Measurements from ENCODE around the gene ZNF440. TPM values are rescaled to one million over a fixed set of nuclear protein-coding genes. Genes with fewer than 3 reads are reported as not detected.
"Not testable (repeated sequence)": the region's sequence is repeated elsewhere in the genome, so short reads cannot be mapped to it uniquely, and the experiment has no call there.

The ZNF440 gene
- polyA plus RNA-seq, 1 of the 3 experiments (the other 2 are of a cell fraction), result 2.0 TPM

GRCh38 chr19:11821474-11822109 is 7.5 kb downstream of the ZNF440 start (continued):
- no peak for TF ChIP-seq ZBTB33 (IDR thresholded peaks at IDR 0.05; ENCODE audit: borderline replicate concordance, low read depth)
- TF ChIP-seq, protein P1, sequence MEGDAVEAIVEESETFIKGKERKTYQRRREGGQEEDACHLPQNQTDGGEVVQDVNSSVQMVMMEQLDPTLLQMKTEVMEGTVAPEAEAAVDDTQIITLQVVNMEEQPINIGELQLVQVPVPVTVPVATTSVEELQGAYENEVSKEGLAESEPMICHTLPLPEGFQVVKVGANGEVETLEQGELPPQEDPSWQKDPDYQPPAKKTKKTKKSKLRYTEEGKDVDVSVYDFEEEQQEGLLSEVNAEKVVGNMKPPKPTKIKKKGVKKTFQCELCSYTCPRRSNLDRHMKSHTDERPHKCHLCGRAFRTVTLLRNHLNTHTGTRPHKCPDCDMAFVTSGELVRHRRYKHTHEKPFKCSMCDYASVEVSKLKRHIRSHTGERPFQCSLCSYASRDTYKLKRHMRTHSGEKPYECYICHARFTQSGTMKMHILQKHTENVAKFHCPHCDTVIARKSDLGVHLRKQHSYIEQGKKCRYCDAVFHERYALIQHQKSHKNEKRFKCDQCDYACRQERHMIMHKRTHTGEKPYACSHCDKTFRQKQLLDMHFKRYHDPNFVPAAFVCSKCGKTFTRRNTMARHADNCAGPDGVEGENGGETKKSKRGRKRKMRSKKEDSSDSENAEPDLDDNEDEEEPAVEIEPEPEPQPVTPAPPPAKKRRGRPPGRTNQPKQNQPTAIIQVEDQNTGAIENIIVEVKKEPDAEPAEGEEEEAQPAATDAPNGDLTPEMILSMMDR (IDR thresholded peaks at IDR 0.05), result no peak
- no peak for TF ChIP-seq MXI1 (IDR thresholded peaks at IDR 0.05; ENCODE audit: low read depth, low read length)
- no peak for TF ChIP-seq YY1 (IDR thresholded peaks at IDR 0.05; ENCODE audit: low read depth)
- no peak for TF ChIP-seq NFIC (IDR thresholded peaks at IDR 0.05; ENCODE audit: borderline replicate concordance)

GRCh38 chr19:11828957-11829876 is 15.1 kb downstream of the ZNF440 start:
- H3K9me3 ChIP-seq, result peaks cover 24% of the 10 kb centered on the region
- CTCF ChIA-PET; H3K4me1 ChIP-seq (ENCODE audit: control insufficient read depth in 1 of 2, insufficient read depth in 2 of 2, low read depth in 1 of 2, low read length in 1 of 2); POLR2A ChIA-PET; H2AFZ ChIP-seq (ENCODE audit: low read depth); H4K20me1 ChIP-seq (ENCODE audit: insufficient read depth); DNase-seq; H3F3A ChIP-seq (replicated peaks; ENCODE audit: insufficient read depth); H3K27ac ChIP-seq (ENCODE audit: low read depth in 2 of 2, low read length in 1 of 2); H3K9ac ChIP-seq; H3K79me2 ChIP-seq (ENCODE audit: insufficient read depth); H3K27me3 ChIP-seq (ENCODE audit: insufficient read depth); H3K4me2 ChIP-seq; H3K4me3 ChIP-seq (ENCODE audit: low read depth in 2 of 2, low read length in 1 of 2); H3K9me2 ChIP-seq: not testable (repeated sequence)
- 78% methylated on average over 7 of the region's 7 CpGs for WGBS (ENCODE audit: low lambda C conversion rate)
- H3K36me3 ChIP-seq (replicated peaks in 1 of 2; ENCODE audit: control insufficient read depth in 1 of 2, insufficient read depth in 2 of 2, low read length in 1 of 2), result peaks cover 25 to 72% of the 10 kb centered on the region in 2 experiments

GRCh38 chr19:11832253-11832912 is 18.3 kb downstream of the ZNF440 start:
- Histone ChIP-seq H3K4me1 (ENCODE audit: control insufficient read depth in 1 of 2, insufficient read depth in 2 of 2, low read depth in 1 of 2, low read length in 1 of 2) (no peaks in the 10 kb centered on the region), H3K9me3 (peaks cover 24% of the 10 kb centered on the region), H3K27ac (ENCODE audit: low read depth in 2 of 2, low read length in 1 of 2) (no peak overlapping the region), H3K79me2 (ENCODE audit: insufficient read depth) (peaks cover 5% of the 10 kb centered on the region; the same call in 1 of the 2 replicates), H3K27me3 (ENCODE audit: insufficient read depth) (no peaks in the 10 kb centered on the region), H3F3A (replicated peaks; ENCODE audit: insufficient read depth) (no peaks in the 10 kb centered on the region), H3K4me3 (ENCODE audit: low read depth in 2 of 2, low read length in 1 of 2) (no peak overlapping the region; a peak in 1 of 4 replicates), H3K9me2 (no peaks in the 10 kb centered on the region), H4K20me1 (ENCODE audit: insufficient read depth) (no peaks in the 10 kb centered on the region), H3K4me2 (no peak overlapping the region), H2AFZ (ENCODE audit: low read depth) (no peak overlapping the region), H3K9ac (no peak overlapping the region), H3K36me3 (replicated peaks in 1 of 2; ENCODE audit: control insufficient read depth in 1 of 2, insufficient read depth in 2 of 2, low read length in 1 of 2) (peaks cover 25 to 70% of the 10 kb centered on the region in 2 experiments)
- WGBS (ENCODE audit: low lambda C conversion rate), result 77% methylated on average over 8 of the region's 8 CpGs
- no peak for DNase-seq
- TF ChIP-seq NRF1 (IDR thresholded peaks at IDR 0.05; ENCODE audit: low read depth, low read length) (no peak), CHD2 (IDR thresholded peaks at IDR 0.05; ENCODE audit: low read length, partially characterized antibody) (no peak), ELF1 (IDR thresholded peaks at IDR 0.05) (no peak), FOXJ3 (CRISPR knock-in tag; IDR thresholded peaks at IDR 0.05) (no peak), RAD21 (IDR thresholded peaks at IDR 0.05; ENCODE audit: low read length) (no peak), JUND (IDR thresholded peaks at IDR 0.05) (no peak), TAF1 (IDR thresholded peaks at IDR 0.05; ENCODE audit: borderline replicate concordance, low read depth, low read length) (no peak)
- TF ChIP-seq, protein P2, sequence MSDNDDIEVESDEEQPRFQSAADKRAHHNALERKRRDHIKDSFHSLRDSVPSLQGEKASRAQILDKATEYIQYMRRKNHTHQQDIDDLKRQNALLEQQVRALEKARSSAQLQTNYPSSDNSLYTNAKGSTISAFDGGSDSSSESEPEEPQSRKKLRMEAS (IDR thresholded peaks at IDR 0.05; ENCODE audit: low read depth), result no peak
- TF ChIP-seq, protein P3, sequence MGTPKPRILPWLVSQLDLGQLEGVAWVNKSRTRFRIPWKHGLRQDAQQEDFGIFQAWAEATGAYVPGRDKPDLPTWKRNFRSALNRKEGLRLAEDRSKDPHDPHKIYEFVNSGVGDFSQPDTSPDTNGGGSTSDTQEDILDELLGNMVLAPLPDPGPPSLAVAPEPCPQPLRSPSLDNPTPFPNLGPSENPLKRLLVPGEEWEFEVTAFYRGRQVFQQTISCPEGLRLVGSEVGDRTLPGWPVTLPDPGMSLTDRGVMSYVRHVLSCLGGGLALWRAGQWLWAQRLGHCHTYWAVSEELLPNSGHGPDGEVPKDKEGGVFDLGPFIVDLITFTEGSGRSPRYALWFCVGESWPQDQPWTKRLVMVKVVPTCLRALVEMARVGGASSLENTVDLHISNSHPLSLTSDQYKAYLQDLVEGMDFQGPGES (IDR thresholded peaks at IDR 0.05; ENCODE audit: low read depth, low read length), result no peak
- ChIA-PET POLR2A (no interaction called here), CTCF (no interaction called here)

Measured in SK-N-SH (cell line).